IMR-90 (cell line): Measurements from ENCODE around the gene XPC. TPM values are rescaled to one million over a fixed set of nuclear protein-coding genes. Genes with fewer than 3 reads are reported as not detected.
A peak's percentile ranks its signal among the peaks of the same experiment; 100 is the strongest.

Source experiments
- ATAC-seq: fragments of 200-7000 bp; cut with Tn5 transposase; 2 replicates; pipeline ENCODE4 v1.9.1; 2020; ENCODE audit warnings: low read depth, mild to moderate bottlenecking, moderate library complexity
- BruUV-seq: library from RNA; stranded (reverse); fragments of 400-500 nt; replicated peaks from 2 replicates; lab custom pipeline; 2021; lab: Mats Ljungman, UMichigan
- CTCF ChIA-PET: fragments of 300-600 bp; formaldehyde crosslinking; extraction: SDS; loops from one replicate; lab custom pipeline; 2021; ENCODE audit warnings: antibody characterized with exemption; lab: Yijun Ruan, JAX
- POLR2A ChIA-PET: fragments of 300-600 bp; sonication (Branson Sonifier 250); formaldehyde crosslinking; loops from one replicate; lab custom pipeline; 2022; ENCODE audit warnings: antibody characterized with exemption; ENCODE audit not compliant: unreplicated experiment; lab: Charles Lee
- DNase-seq: peaks from one replicate; pipeline ENCODE4 v3.0.0; 2013
- H2AFZ ChIP-seq: replicated peaks from 2 replicates; pipeline ENCODE3; 2013; ENCODE audit warnings: low read length, mild to moderate bottlenecking; ENCODE audit not compliant: poor library complexity
- H2AK5ac ChIP-seq: 2 replicates; pipeline ENCODE4 v1.6.1; 2013; ENCODE audit warnings: low read depth, low read length, inconsistent platforms
- H2AK9ac ChIP-seq: replicated peaks from 2 replicates; pipeline ENCODE3; 2013; ENCODE audit warnings: mild to moderate bottlenecking, low read depth, low read length, moderate library complexity; ENCODE audit not compliant: poor library complexity
- H2BK120ac ChIP-seq: 2 replicates; pipeline ENCODE4 v1.6.1; 2013; ENCODE audit warnings: low read depth, low read length, inconsistent platforms
- H2BK15ac ChIP-seq: 3 replicates; pipeline ENCODE4 v1.6.1; 2013; ENCODE audit warnings: low read depth, low read length, inconsistent platforms
- H2BK20ac ChIP-seq: 2 replicates; pipeline ENCODE4 v1.6.1; 2013; ENCODE audit warnings: low read depth, mild to moderate bottlenecking, inconsistent platforms, low read length, moderate library complexity
- H2BK5ac ChIP-seq: 2 replicates; pipeline ENCODE4 v1.6.1; 2013; ENCODE audit warnings: mild to moderate bottlenecking, low read depth, low read length, inconsistent platforms; ENCODE audit not compliant: poor library complexity, severe bottlenecking
- H3K14ac ChIP-seq: replicated peaks from 2 replicates; pipeline ENCODE4 v1.6.1; 2013; ENCODE audit warnings: low read depth, low read length, inconsistent platforms
- H3K18ac ChIP-seq: 2 replicates; pipeline ENCODE4 v1.6.1; 2013; ENCODE audit warnings: low read depth, low read length, control low read depth
- H3K23ac ChIP-seq: 2 replicates; pipeline ENCODE4 v1.6.1; 2013; ENCODE audit warnings: low read depth, low read length, inconsistent platforms
- H3K27ac ChIP-seq: 2 replicates; pipeline ENCODE4 v1.5.1; 2013; ENCODE audit warnings: mild to moderate bottlenecking, control low read depth, low read length; ENCODE audit not compliant: insufficient read depth
- H3K27me3 ChIP-seq: 2 replicates; pipeline ENCODE4 v1.6.1; 2013; ENCODE audit warnings: low read length; ENCODE audit not compliant: control insufficient read depth, insufficient read depth
- H3K36me3 ChIP-seq: 2 replicates; pipeline ENCODE4 v1.6.1; 2013; ENCODE audit warnings: low read length, mixed read lengths; ENCODE audit not compliant: control insufficient read depth, insufficient read depth
- H3K4ac ChIP-seq: 2 replicates; pipeline ENCODE4 v1.6.1; 2013; ENCODE audit warnings: low read depth, low read length, inconsistent platforms
- H3K4me1 ChIP-seq: 2 replicates; pipeline ENCODE4 v1.6.1; 2013; ENCODE audit warnings: low read length, mixed read lengths; ENCODE audit not compliant: control insufficient read depth, insufficient read depth
- H3K4me2 ChIP-seq: 2 replicates; pipeline ENCODE4 v1.6.1; 2013; ENCODE audit warnings: low read depth, mild to moderate bottlenecking, control low read depth, low read length, moderate library complexity
- H3K4me3 ChIP-seq: 2 replicates; pipeline ENCODE4 v1.5.1; 2013; ENCODE audit warnings: low read depth, mild to moderate bottlenecking, control low read depth, low read length, moderate library complexity; ENCODE audit not compliant: insufficient read depth
- H3K56ac ChIP-seq: 2 replicates; pipeline ENCODE4 v1.6.1; 2013; ENCODE audit warnings: low read length, inconsistent platforms; ENCODE audit not compliant: insufficient read depth; ENCODE audit errors: extremely low read depth
- H3K79me1 ChIP-seq, 2 experiments: 2 replicates each; pipeline ENCODE4 v1.6.1; 2013; ENCODE audit warnings: low read length in 2 of 2, inconsistent platforms in 1 of 2, low read depth in 1 of 2
- H3K9ac ChIP-seq: 2 replicates; pipeline ENCODE4 v1.6.1; 2013; ENCODE audit warnings: low read depth, low read length, control low read depth
- H3K9me1 ChIP-seq: 2 replicates; pipeline ENCODE4 v1.6.1; 2013; ENCODE audit warnings: low read length, inconsistent platforms; ENCODE audit not compliant: insufficient read depth
- H3K9me3 ChIP-seq: 2 replicates; pipeline ENCODE4 v1.6.1; 2013; ENCODE audit warnings: low read length; ENCODE audit not compliant: control insufficient read depth, insufficient read depth
- H4K20me1 ChIP-seq: 2 replicates; pipeline ENCODE4 v1.6.1; 2013; ENCODE audit warnings: low read length, inconsistent platforms; ENCODE audit not compliant: insufficient read depth
- H4K5ac ChIP-seq: 2 replicates; pipeline ENCODE4 v1.6.1; 2013; ENCODE audit warnings: mild to moderate bottlenecking, low read depth, low read length, control low read depth
- H4K8ac ChIP-seq, 2 experiments: 2 replicates each; pipeline ENCODE4 v1.6.1; 2013; ENCODE audit warnings: low read depth in 2 of 2, low read length in 2 of 2, control low read depth in 1 of 2, inconsistent platforms in 1 of 2
- H4K91ac ChIP-seq: 2 replicates; pipeline ENCODE4 v1.6.1; 2013; ENCODE audit warnings: low read depth, low read length, inconsistent platforms; ENCODE audit not compliant: insufficient read depth
- MXI1 ChIP-seq: IDR thresholded peaks from 2 replicates; pipeline ENCODE4 v1.6.1; 2012; ENCODE audit warnings: low read depth, mild to moderate bottlenecking, low read length, moderate library complexity, borderline replicate concordance
- RAD21 ChIP-seq: IDR thresholded peaks from 2 replicates; pipeline ENCODE4 v1.6.1; 2012; ENCODE audit warnings: low read length, improper control_type of control experiment
- RFX5 ChIP-seq: IDR thresholded peaks from 2 replicates; pipeline ENCODE4 v1.8.0; 2012; ENCODE audit warnings: low read depth, mild to moderate bottlenecking, low read length, moderate library complexity
- WGBS, 2 experiments: methylation state at CpG; one replicate each; pipeline versions ENCODE4 v1.1.5 to v1.1.7; 2013; ENCODE audit warnings: missing lambda C conversion rate in 2 of 2; ENCODE audit not compliant: insufficient read length in 1 of 2; ENCODE audit errors: extremely low coverage in 2 of 2; 5-methylcytosine and 5-hydroxymethylcytosine counted together
- dilution Hi-C: fragments of 300-500 bp; cut with HindIII; formaldehyde crosslinking; loops from one replicate; pipeline ENCODE4 v1.14.3; 2018; ENCODE audit warnings: low sequenced_read_pairs; ENCODE audit not compliant: unreplicated experiment
- in situ Hi-C: fragments of 300-500 bp; cut with MboI; formaldehyde crosslinking; loops from 3 replicates; pipeline ENCODE4 v1.14.3; 2019; ENCODE audit warnings: low sequenced_read_pairs, inconsistent platforms, mixed read lengths
- intact Hi-C: fragments of 100-400 bp; cut with micrococcal nuclease; formaldehyde crosslinking; loops from 2 replicates; pipeline ENCODE4 v1.10.0; 2022
- polyA plus RNA-seq, 3 experiments: library from polyadenylated mRNA; depleted of rRNA; stranded (reverse); fragments of >200 nt; gene quantifications; 2 replicates each; pipeline ENCODE4 v1.2.3, GENCODE V29; 2012; ENCODE audit warnings: low replicate concordance in 1 of 3
- total RNA-seq: library from RNA; depleted of rRNA; stranded (reverse); fragments of >200 nt; gene quantifications from 2 replicates; pipeline ENCODE4 v1.2.3, GENCODE V29; 2012
- TF ChIP-seq, protein P1 (sequence below): fragments of 150-350 bp; IDR thresholded peaks from 2 replicates; pipeline ENCODE4 v1.6.1; 2016; ENCODE audit warnings: low read depth, mild to moderate bottlenecking, low read length, moderate library complexity, borderline replicate concordance

Gene XPC
- total and polyA plus RNA-seq, 2 of the 4 experiments (the other 2 are of a cell fraction) = 30.9 to 48.8 TPM

- ChIA-PET POLR2A (no interaction called here), CTCF (interaction anchor here (1.2 kb wide), 1 partner anchor 26 kb away, joined by 3 read pairs; no protein-coding TSS in a partner anchor)
- Histone ChIP-seq H3K14ac (peak overlapping the region; percentile 99), H3K27me3 (no peaks in the 10 kb centered on the region), H3K56ac (peak overlapping the region; percentile 97), H2AK5ac (peak overlapping the region; percentile 46), H3K4ac (peak overlapping the region; percentile 97), H2BK5ac (peak overlapping the region; percentile 95), H3K27ac (peak overlapping the region; percentile 89), H3K23ac (peak overlapping the region; percentile 98), H3K4me2 (peak overlapping the region; percentile 85), H3K9me3 (no peaks in the 10 kb centered on the region), H3K79me1 (peaks cover 30 to 56% of the 10 kb centered on the region in 2 experiments), H4K91ac (peak overlapping the region; percentile 80), H2BK15ac (no peak overlapping the region), H3K9me1 (no peaks in the 10 kb centered on the region), H2BK120ac (peak overlapping the region; percentile 72), H2AFZ (peak overlapping the region; percentile 97), H3K9ac (peak overlapping the region; percentile 97), H3K18ac (peak overlapping the region; percentile 84), H4K5ac (peak overlapping the region; percentile 47), H2AK9ac (peak overlapping the region; percentile 97), H3K4me1 (peaks cover 3% of the 10 kb centered on the region), H2BK20ac (no peak overlapping the region), H3K36me3 (peaks cover 3% of the 10 kb centered on the region), H4K8ac (peak overlapping the region; percentile 1 to 92; a peak in 3 of 4 replicates), H4K20me1 (peaks cover 7% of the 10 kb centered on the region; the same call in 1 of the 2 replicates), H3K4me3 (peak overlapping the region; percentile 64)
- no TSS peak for BruUV-seq
- dilution Hi-C loops (no loop called here), in situ Hi-C loops (no loop called here), intact Hi-C loops (loop anchor here (5.0 kb wide), 1 partner anchor 280 kb away; no protein-coding TSS in a partner anchor)
- DNase-seq (peak; percentile 34), ATAC-seq (peak; percentile 33)
- TF ChIP-seq RFX5 (no peak), MXI1 (no peak), RAD21 (no peak)
- TF ChIP-seq, protein P1, sequence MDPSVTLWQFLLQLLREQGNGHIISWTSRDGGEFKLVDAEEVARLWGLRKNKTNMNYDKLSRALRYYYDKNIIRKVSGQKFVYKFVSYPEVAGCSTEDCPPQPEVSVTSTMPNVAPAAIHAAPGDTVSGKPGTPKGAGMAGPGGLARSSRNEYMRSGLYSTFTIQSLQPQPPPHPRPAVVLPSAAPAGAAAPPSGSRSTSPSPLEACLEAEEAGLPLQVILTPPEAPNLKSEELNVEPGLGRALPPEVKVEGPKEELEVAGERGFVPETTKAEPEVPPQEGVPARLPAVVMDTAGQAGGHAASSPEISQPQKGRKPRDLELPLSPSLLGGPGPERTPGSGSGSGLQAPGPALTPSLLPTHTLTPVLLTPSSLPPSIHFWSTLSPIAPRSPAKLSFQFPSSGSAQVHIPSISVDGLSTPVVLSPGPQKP = no peak
- 2% methylated on average over 7 of the region's 10 CpGs; no CpG with 5 or more reads in 1 of the 2 experiments for WGBS, 2 experiments
These were observed 688 bp downstream of the XPC start for GRCh38 chr3:14177580-14178246.
